HEK293T (cell line): ENCODE results near the gene HSP90AA1.

Experiments used
- ARNT ChIP-seq: fragments of 450-650 bp; IDR thresholded peaks from 2 replicates; pipeline ENCODE4 v1.6.1; 2017; ENCODE audit warnings: mild to moderate bottlenecking
- BHLHE40 ChIP-seq: fragments of 450-650 bp; IDR thresholded peaks from 2 replicates; pipeline ENCODE4 v1.6.1; 2016; ENCODE audit warnings: mild to moderate bottlenecking, moderate library complexity, borderline replicate concordance
- ELF4 ChIP-seq: fragments of 450-650 bp; IDR thresholded peaks from 2 replicates; pipeline ENCODE4 v1.6.1; 2017; ENCODE audit warnings: antibody characterized with exemption
- FOXA1 ChIP-seq: fragments of 450-650 bp; IDR thresholded peaks from 2 replicates; pipeline ENCODE4 v1.6.1; 2016; ENCODE audit warnings: mild to moderate bottlenecking
- FOXK2 ChIP-seq: fragments of 450-650 bp; IDR thresholded peaks from 2 replicates; pipeline ENCODE4 v1.6.1; 2016; ENCODE audit warnings: mild to moderate bottlenecking
- L3MBTL2 ChIP-seq: fragments of 450-650 bp; conservative IDR thresholded peaks from 2 replicates; pipeline ENCODE4 v1.6.1; 2016; ENCODE audit warnings: mild to moderate bottlenecking
- NFRKB ChIP-seq: fragments of 450-650 bp; IDR thresholded peaks from 2 replicates; pipeline ENCODE4 v1.6.1; 2016; ENCODE audit warnings: mild to moderate bottlenecking, moderate library complexity
- SP1 ChIP-seq: fragments of 450-650 bp; IDR thresholded peaks from 2 replicates; pipeline ENCODE4 v1.6.1; 2017
- SUZ12 ChIP-seq: fragments of 450-650 bp; IDR thresholded peaks from 2 replicates; pipeline ENCODE4 v1.6.1; 2016; ENCODE audit warnings: mild to moderate bottlenecking
- TARDBP ChIP-seq: fragments of 450-650 bp; IDR thresholded peaks from 2 replicates; pipeline ENCODE4 v1.6.1; 2016
- ZNF384 ChIP-seq: fragments of 450-650 bp; IDR thresholded peaks from 2 replicates; pipeline ENCODE4 v1.6.1; 2016

GRCh38 chr14:102095871-102096568, 9.2 kb upstream of the HSP90AA1 start:
- no peak for TF ChIP-seq ARNT
- TF ChIP-seq TARDBP: no peak
- no peak for TF ChIP-seq ZNF384
- no peak for TF ChIP-seq FOXK2
- no peak for TF ChIP-seq ELF4
- no peak for TF ChIP-seq BHLHE40
- no peak for TF ChIP-seq NFRKB
- TF ChIP-seq FOXA1: no peak
- TF ChIP-seq SUZ12: no peak
- TF ChIP-seq SP1: no peak
- TF ChIP-seq L3MBTL2: no peak
